ENCODE results near the gene IGFLR1. TPM values are rescaled to one million over a fixed set of nuclear protein-coding genes. Genes with fewer than 3 reads are reported as not detected.

The IGFLR1 gene, protein sequence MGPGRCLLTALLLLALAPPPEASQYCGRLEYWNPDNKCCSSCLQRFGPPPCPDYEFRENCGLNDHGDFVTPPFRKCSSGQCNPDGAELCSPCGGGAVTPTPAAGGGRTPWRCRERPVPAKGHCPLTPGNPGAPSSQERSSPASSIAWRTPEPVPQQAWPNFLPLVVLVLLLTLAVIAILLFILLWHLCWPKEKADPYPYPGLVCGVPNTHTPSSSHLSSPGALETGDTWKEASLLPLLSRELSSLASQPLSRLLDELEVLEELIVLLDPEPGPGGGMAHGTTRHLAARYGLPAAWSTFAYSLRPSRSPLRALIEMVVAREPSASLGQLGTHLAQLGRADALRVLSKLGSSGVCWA
- total RNA-seq, result 1 to 10 TPM; 5.2 to 6.1 (median 5.9) TPM

DNA sequence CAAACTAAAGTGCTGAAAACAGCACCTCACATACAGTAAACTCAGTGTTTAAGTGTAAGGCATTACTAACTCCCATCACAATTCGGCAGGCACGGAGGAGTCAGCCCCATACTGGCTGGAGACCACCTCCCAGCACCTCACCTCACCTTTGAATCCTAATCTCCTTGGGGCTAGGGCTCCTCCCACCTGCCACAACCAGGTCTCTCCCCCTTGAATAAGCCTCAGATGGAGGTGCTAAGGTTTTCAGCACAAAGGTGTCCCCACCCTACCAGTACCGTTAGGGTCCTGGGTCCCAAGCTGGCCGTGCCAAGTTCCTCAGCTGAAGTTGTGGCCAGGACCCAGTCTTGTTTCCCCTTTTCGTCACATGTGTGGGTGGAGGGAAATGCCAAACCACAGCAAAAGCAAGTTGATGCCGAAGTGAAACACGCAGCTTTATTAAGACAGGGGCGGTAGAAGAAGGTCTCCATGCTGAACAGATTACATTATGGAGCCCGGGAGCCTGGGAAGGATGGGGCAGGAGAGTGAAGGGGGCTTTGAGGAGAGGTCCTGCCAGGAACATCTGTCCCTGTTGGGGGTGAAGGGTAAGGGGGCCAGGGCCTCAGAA, at the start of gene IGFLR1:
Gene IGFLR1 (minus strand): TSS at position 332 of the 604 bp plus-strand sequence. CDS start 1,272 bp downstream, outside the sequence.
- Histone ChIP-seq H3K27me3 (no peaks in the 10 kb centered on the region), H3K36me3 (peaks cover 12 to 17% of the 10 kb centered on the region in 2 donors), H3K9me3 (no peaks in the 10 kb centered on the region), H3K4me3 (replicated peaks in 1 of 3) (no peak within 1 kb of the TSS), H3K4me1 (peaks cover 29 to 36% of the 10 kb centered on the region in 2 donors), H3K27ac (no peak within 1 kb of the TSS)
- DNase-seq, result peak in 1 of 2 donors; percentile 9
- 75 to 95% methylated on average over 9 of the region's 9 CpGs for WGBS, 2 donors
- TF ChIP-seq POLR2A (IDR thresholded peaks at IDR 0.05), result no peak
- intact Hi-C loops (cut with DNase I), result no loop called here

DNA sequence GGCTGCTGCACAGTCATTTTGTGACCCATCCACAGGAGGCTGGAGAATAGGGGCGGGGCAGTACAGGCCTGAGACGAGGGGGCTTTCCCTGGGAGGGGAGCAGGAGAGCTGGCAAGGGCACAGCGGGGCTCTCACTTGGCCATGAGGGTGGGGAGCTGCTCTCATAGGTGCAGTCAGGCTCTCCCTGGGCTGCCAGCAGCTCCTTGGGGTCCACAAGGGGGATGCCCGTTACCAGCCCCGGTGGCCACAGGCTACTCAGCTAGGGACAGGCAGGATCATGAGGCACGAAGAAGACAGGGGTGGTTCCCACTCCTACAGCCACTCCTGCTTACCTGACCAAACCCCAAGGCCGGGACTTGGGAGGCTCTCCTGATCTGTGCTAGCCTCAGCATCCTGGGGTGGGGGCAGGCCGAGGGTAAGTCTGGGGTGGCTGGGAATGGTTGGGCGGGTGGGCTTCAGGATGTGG, 49.6 kb upstream of the IGFLR1 start:
- intact Hi-C loops (cut with DNase I), result no loop called here

DNA sequence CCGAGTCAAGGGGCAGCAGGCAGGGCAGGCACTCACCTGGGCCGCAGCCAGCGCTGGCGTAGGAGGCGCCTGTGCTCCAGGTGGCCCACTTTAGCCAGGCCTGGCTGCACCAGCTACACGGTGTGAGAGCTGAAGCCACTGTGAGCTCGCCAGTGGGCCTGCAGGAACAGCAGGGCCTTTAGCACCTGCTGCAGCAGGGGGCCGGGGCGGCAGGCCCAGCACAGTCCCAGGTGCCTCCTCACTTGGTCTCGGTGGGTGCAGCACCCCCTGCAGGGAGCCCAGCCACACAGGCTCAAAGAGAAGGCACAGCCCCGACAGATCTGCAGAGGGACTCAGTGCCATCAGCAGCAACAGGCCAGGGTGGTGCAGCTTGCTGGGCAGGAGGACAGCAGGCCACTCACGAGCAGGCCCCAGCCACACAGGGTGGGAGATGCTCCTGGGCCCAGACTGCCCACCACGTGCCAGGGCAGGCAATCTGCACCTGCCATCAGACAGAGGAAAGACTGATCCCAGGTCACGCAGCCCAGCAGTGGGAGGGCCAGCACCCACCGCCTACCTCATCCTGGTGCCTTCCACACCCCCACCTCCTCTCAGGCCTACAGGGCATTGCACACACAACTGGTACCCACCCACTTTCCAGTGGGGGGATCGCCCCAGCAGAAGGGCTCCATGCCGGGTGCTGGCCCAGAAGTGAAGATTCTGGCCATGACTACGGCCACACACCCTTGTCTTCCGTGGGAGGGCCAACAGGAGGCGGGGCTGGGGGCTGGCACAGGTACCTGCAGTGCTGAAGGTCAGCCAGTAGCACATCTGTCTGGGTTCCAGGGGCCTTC, 48.9 kb upstream of the IGFLR1 start:
- H3K27ac ChIP-seq, result no peak overlapping the region
- no peak overlapping the region for H3K4me3 ChIP-seq (replicated peaks in 1 of 3)
- peaks cover 0 to 8% of the 10 kb centered on the region in 2 donors for H3K4me1 ChIP-seq
- no peaks in the 10 kb centered on the region for H3K9me3 ChIP-seq
- 33 to 45% methylated on average over 12 to 14 of the region's 20 CpGs for WGBS, 2 donors
- DNase-seq, result peak; percentile 83 to 86
- H3K36me3 ChIP-seq, result no peaks in the 10 kb centered on the region
- no peaks in the 10 kb centered on the region for H3K27me3 ChIP-seq
- intact Hi-C loops (cut with DNase I), result no loop called here
- TF ChIP-seq, protein P1, sequence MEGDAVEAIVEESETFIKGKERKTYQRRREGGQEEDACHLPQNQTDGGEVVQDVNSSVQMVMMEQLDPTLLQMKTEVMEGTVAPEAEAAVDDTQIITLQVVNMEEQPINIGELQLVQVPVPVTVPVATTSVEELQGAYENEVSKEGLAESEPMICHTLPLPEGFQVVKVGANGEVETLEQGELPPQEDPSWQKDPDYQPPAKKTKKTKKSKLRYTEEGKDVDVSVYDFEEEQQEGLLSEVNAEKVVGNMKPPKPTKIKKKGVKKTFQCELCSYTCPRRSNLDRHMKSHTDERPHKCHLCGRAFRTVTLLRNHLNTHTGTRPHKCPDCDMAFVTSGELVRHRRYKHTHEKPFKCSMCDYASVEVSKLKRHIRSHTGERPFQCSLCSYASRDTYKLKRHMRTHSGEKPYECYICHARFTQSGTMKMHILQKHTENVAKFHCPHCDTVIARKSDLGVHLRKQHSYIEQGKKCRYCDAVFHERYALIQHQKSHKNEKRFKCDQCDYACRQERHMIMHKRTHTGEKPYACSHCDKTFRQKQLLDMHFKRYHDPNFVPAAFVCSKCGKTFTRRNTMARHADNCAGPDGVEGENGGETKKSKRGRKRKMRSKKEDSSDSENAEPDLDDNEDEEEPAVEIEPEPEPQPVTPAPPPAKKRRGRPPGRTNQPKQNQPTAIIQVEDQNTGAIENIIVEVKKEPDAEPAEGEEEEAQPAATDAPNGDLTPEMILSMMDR (IDR thresholded peaks at IDR 0.05), result peak in 1 of 6 experiments; percentile 5
- no peak for TF ChIP-seq POLR2A (IDR thresholded peaks at IDR 0.05)

More for the DNA sequence above, 49.6 kb upstream of the IGFLR1 start:
- Histone ChIP-seq H3K9me3 (no peaks in the 10 kb centered on the region), H3K36me3 (no peaks in the 10 kb centered on the region), H3K27ac (no peak overlapping the region), H3K4me3 (replicated peaks in 1 of 3) (no peak overlapping the region), H3K4me1 (peaks cover 0 to 8% of the 10 kb centered on the region in 2 donors), H3K27me3 (peaks cover 1% of the 10 kb centered on the region)
- TF ChIP-seq, protein P1 (IDR thresholded peaks at IDR 0.05), result no peak
- no peak for TF ChIP-seq POLR2A (IDR thresholded peaks at IDR 0.05)
- 76 to 97% methylated on average over 2 to 5 of the region's 9 CpGs for WGBS, 2 donors
- no peak for DNase-seq

DNA sequence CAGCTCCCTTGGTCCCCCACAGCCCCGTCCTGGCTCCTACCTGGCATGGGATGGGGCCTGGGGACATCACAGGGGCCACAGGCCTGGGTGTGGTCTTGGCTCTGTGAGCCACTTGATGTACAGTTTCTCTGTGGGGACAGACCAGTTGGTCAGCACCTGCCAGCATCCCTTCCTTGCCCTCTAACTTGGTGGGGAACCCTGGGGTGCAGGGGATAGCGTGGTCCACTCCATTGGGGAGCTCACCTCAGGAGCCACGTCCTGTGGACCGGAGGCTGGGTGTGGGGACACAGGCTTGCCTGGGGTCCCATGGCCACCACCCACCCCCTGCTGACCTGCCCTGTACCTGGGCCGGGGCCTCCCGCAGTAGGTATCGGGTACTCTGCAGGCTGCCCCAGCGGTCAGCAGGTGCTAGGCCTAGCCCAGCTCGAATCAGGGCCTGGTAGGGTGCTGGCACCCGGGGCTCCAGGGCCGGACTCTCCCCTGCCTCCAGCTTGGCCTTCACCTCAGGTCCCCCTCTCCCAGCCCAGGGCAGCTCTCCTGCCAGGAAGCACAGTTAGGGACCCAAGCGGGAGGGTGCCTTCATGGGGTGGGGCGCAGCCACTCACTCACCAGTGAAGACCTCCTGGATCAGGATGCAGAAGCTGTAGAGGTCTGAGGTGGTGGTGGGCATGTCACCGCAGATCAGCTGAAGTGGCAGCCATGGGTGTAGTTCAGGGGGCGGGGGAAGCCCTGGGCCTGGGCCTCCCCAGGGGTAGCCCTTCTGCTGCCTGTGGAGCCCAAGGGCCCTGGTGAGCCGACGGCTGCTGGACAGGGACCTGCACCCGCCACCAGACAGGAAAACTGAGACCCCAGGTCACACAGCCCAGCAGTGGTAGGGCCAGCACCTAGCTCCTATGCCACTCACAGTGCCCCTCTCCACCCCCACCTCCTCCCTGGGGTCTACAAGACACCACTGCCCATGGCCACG, 48.0 kb upstream of the IGFLR1 start:
- peaks cover 0 to 8% of the 10 kb centered on the region in 2 donors for H3K4me1 ChIP-seq
- H3K36me3 ChIP-seq, result no peaks in the 10 kb centered on the region
- no peak overlapping the region for H3K4me3 ChIP-seq (replicated peaks in 1 of 3)
- no peak overlapping the region for H3K27ac ChIP-seq
- H3K9me3 ChIP-seq, result no peaks in the 10 kb centered on the region
- TF ChIP-seq, protein P1 (IDR thresholded peaks at IDR 0.05), result no peak
- TF ChIP-seq POLR2A (IDR thresholded peaks at IDR 0.05), result no peak
- WGBS, 2 donors, result 57 to 91% methylated on average over 5 to 15 of the region's 19 CpGs
- intact Hi-C loops (cut with DNase I), result no loop called here
- no peak for DNase-seq
- no peaks in the 10 kb centered on the region for H3K27me3 ChIP-seq

All from thyroid gland (tissue), 4 donors.